GM23338 (cell line): ENCODE measurements around the gene SLC66A2. TPM values are rescaled to one million over a fixed set of nuclear protein-coding genes. Genes with fewer than 3 reads are reported as not detected.

Experiments used
- ATAC-seq: fragments of 200-7000 bp; cut with Tn5 transposase; 3 replicates; pipeline ENCODE4 v1.9.1; 2020
- DNase-seq: peaks from one replicate; pipeline ENCODE4 v3.0.0-alpha.2; 2015; ENCODE audit warnings: low spot score
- H2AFZ ChIP-seq: fragments of 200-600 bp; sonication (generic); 2 replicates; pipeline ENCODE4 v1.8.0; 2016; ENCODE audit warnings: antibody characterized with exemption, mild to moderate bottlenecking, moderate library complexity
- H3F3A ChIP-seq: fragments of 200-600 bp; sonication (generic); replicated peaks from 2 replicates; pipeline ENCODE4 v1.8.0; 2017; ENCODE audit warnings: antibody characterized with exemption, mixed run types, low read depth
- H3K27ac ChIP-seq: fragments of 200-600 bp; sonication (generic); 2 replicates; pipeline ENCODE4 v1.6.1; 2016; ENCODE audit warnings: low read depth
- H3K27me3 ChIP-seq: fragments of 200-600 bp; sonication (generic); 2 replicates; pipeline ENCODE4 v1.8.0; 2016; ENCODE audit warnings: mild to moderate bottlenecking, mixed run types, moderate library complexity; ENCODE audit not compliant: insufficient read depth
- H3K36me3 ChIP-seq: fragments of 200-600 bp; sonication (generic); 2 replicates; pipeline ENCODE4 v1.8.0; 2016; ENCODE audit warnings: mild to moderate bottlenecking; ENCODE audit not compliant: insufficient read depth
- H3K4me1 ChIP-seq: fragments of 200-600 bp; sonication (generic); 2 replicates; pipeline ENCODE4 v1.8.0; 2016; ENCODE audit warnings: mild to moderate bottlenecking, moderate library complexity; ENCODE audit not compliant: insufficient read depth
- H3K4me2 ChIP-seq: fragments of 200-600 bp; sonication (generic); 2 replicates; pipeline ENCODE4 v1.7.1; 2017; ENCODE audit warnings: mixed run types
- H3K4me3 ChIP-seq: fragments of 200-600 bp; sonication (generic); 2 replicates; pipeline ENCODE4 v1.6.1; 2016; ENCODE audit warnings: mixed run types
- H3K79me2 ChIP-seq: fragments of 200-600 bp; sonication (generic); replicated peaks from 2 replicates; pipeline ENCODE4 v1.8.0; 2017; ENCODE audit warnings: mild to moderate bottlenecking; ENCODE audit not compliant: insufficient read depth
- H3K9me2 ChIP-seq: fragments of 200-600 bp; sonication (generic); 2 replicates; pipeline ENCODE4 v1.8.0; 2017; ENCODE audit not compliant: insufficient read depth
- H4K20me1 ChIP-seq: fragments of 200-600 bp; sonication (generic); replicated peaks from 2 replicates; pipeline ENCODE4 v1.8.0; 2017; ENCODE audit warnings: mild to moderate bottlenecking; ENCODE audit not compliant: insufficient read depth
- H3K27ac Mint-ChIP-seq: 2 replicates; pipeline ENCODE4 v1.8.0; 2020; ENCODE audit warnings: inconsistent platforms, mild to moderate bottlenecking, moderate library complexity, mixed read lengths
- H3K27me3 Mint-ChIP-seq: 3 replicates; pipeline ENCODE4 v1.8.0; 2022; ENCODE audit warnings: low read depth, mild to moderate bottlenecking, moderate library complexity, mixed read lengths, inconsistent platforms; ENCODE audit not compliant: insufficient read depth, poor library complexity
- H3K36me3 Mint-ChIP-seq: 3 replicates; pipeline ENCODE4 v1.8.0; 2021; ENCODE audit warnings: low read depth, mild to moderate bottlenecking, inconsistent platforms, moderate library complexity, mixed read lengths
- H3K4me1 Mint-ChIP-seq: 3 replicates; pipeline ENCODE4 v1.8.0; 2020; ENCODE audit warnings: mild to moderate bottlenecking, inconsistent platforms, mixed read lengths
- H3K4me3 Mint-ChIP-seq: 3 replicates; pipeline ENCODE4 v1.8.0; 2021; ENCODE audit warnings: moderate library complexity, mild to moderate bottlenecking, inconsistent platforms, mixed read lengths
- H3K9me3 Mint-ChIP-seq: 3 replicates; pipeline ENCODE4 v1.8.0; 2020; ENCODE audit warnings: moderate library complexity, mild to moderate bottlenecking, inconsistent platforms, mixed read lengths
- EZH2 ChIP-seq: fragments of 200-600 bp; sonication (generic); IDR thresholded peaks from one replicate; pipeline ENCODE4 v1.8.0; 2017; ENCODE audit warnings: antibody characterized with exemption, mild to moderate bottlenecking, low read depth; ENCODE audit not compliant: unreplicated experiment
- EZH2phosphoT487 ChIP-seq: fragments of 200-600 bp; sonication (generic); IDR thresholded peaks from one replicate; pipeline ENCODE4 v1.8.1; 2018; ENCODE audit warnings: antibody characterized with exemption; ENCODE audit not compliant: unreplicated experiment
- JUNB ChIP-seq: IDR thresholded peaks from one replicate; pipeline ENCODE4 v1.6.1; 2016; ENCODE audit warnings: antibody characterized with exemption; ENCODE audit not compliant: unreplicated experiment
- POLR2AphosphoS5 ChIP-seq: IDR thresholded peaks from 2 replicates; pipeline ENCODE4 v1.6.1; 2016; ENCODE audit warnings: antibody characterized with exemption, low read depth
- STAT1 ChIP-seq: IDR thresholded peaks from one replicate; pipeline ENCODE4 v1.6.1; 2016; ENCODE audit warnings: antibody characterized with exemption; ENCODE audit not compliant: unreplicated experiment
- ZNF114 ChIP-seq: fragments of 250-450 bp; sonication (Bioruptor Pico); IDR thresholded peaks from 2 replicates; pipeline ENCODE4 v1.5.0; 2020; ENCODE audit warnings: mild to moderate bottlenecking, moderate library complexity
- ZNF331 ChIP-seq: fragments of 250-450 bp; sonication (Bioruptor Pico); IDR thresholded peaks from 2 replicates; pipeline ENCODE4 v1.5.0; 2020; ENCODE audit warnings: low read depth, mild to moderate bottlenecking, moderate library complexity
- polyA plus RNA-seq: library from polyadenylated mRNA; unstranded; fragments of >200 nt; fragmentation: Nextera tagmentation; extraction: Ambion mirVana; gene quantifications from 2 replicates; pipeline ENCODE4 v1.2.1, GENCODE V29; 2016
- total RNA-seq: library from RNA; depleted of rRNA; stranded (reverse); fragments of >200 nt; shearing (Covaris generic); gene quantifications from 2 replicates; pipeline ENCODE4 v1.2.3, GENCODE V29; 2014
- TF ChIP-seq, protein P1 (sequence below): fragments of 250-450 bp; sonication (Bioruptor Pico); IDR thresholded peaks from 2 replicates; pipeline ENCODE4 v1.5.0; 2020; ENCODE audit warnings: mild to moderate bottlenecking, moderate library complexity

Gene SLC66A2
- total and polyA plus RNA-seq, 2 experiments from 2014 or later = 4.0 to 18.1 TPM

DNA sequence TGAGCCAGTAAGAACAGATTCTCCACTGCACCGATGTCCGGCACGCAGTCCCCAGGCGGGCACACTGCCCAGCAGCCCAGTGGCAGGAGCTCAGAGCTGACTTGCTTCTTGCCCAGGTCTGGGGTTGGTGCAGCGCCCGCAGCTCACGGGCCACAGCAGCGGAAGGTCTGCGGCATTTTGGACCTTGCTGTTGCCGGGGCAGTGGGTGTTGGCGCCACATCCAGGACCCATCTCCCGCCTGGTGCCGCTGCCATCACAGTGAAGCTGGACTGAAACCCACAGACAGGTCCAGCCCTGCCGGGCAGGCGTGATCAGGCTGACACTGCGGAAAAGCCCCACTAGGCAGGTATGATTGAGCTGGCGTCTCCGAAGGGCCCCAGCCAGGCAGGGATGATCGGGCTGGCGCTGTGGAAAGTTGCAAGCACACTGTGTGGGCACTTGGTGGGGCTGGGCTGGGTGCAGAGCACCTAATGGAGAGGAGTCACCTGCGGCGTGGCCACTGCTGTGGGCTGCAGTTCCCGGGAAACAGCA lies 75.5 kb downstream of the SLC66A2 start (continued):
- TF ChIP-seq, protein P1, sequence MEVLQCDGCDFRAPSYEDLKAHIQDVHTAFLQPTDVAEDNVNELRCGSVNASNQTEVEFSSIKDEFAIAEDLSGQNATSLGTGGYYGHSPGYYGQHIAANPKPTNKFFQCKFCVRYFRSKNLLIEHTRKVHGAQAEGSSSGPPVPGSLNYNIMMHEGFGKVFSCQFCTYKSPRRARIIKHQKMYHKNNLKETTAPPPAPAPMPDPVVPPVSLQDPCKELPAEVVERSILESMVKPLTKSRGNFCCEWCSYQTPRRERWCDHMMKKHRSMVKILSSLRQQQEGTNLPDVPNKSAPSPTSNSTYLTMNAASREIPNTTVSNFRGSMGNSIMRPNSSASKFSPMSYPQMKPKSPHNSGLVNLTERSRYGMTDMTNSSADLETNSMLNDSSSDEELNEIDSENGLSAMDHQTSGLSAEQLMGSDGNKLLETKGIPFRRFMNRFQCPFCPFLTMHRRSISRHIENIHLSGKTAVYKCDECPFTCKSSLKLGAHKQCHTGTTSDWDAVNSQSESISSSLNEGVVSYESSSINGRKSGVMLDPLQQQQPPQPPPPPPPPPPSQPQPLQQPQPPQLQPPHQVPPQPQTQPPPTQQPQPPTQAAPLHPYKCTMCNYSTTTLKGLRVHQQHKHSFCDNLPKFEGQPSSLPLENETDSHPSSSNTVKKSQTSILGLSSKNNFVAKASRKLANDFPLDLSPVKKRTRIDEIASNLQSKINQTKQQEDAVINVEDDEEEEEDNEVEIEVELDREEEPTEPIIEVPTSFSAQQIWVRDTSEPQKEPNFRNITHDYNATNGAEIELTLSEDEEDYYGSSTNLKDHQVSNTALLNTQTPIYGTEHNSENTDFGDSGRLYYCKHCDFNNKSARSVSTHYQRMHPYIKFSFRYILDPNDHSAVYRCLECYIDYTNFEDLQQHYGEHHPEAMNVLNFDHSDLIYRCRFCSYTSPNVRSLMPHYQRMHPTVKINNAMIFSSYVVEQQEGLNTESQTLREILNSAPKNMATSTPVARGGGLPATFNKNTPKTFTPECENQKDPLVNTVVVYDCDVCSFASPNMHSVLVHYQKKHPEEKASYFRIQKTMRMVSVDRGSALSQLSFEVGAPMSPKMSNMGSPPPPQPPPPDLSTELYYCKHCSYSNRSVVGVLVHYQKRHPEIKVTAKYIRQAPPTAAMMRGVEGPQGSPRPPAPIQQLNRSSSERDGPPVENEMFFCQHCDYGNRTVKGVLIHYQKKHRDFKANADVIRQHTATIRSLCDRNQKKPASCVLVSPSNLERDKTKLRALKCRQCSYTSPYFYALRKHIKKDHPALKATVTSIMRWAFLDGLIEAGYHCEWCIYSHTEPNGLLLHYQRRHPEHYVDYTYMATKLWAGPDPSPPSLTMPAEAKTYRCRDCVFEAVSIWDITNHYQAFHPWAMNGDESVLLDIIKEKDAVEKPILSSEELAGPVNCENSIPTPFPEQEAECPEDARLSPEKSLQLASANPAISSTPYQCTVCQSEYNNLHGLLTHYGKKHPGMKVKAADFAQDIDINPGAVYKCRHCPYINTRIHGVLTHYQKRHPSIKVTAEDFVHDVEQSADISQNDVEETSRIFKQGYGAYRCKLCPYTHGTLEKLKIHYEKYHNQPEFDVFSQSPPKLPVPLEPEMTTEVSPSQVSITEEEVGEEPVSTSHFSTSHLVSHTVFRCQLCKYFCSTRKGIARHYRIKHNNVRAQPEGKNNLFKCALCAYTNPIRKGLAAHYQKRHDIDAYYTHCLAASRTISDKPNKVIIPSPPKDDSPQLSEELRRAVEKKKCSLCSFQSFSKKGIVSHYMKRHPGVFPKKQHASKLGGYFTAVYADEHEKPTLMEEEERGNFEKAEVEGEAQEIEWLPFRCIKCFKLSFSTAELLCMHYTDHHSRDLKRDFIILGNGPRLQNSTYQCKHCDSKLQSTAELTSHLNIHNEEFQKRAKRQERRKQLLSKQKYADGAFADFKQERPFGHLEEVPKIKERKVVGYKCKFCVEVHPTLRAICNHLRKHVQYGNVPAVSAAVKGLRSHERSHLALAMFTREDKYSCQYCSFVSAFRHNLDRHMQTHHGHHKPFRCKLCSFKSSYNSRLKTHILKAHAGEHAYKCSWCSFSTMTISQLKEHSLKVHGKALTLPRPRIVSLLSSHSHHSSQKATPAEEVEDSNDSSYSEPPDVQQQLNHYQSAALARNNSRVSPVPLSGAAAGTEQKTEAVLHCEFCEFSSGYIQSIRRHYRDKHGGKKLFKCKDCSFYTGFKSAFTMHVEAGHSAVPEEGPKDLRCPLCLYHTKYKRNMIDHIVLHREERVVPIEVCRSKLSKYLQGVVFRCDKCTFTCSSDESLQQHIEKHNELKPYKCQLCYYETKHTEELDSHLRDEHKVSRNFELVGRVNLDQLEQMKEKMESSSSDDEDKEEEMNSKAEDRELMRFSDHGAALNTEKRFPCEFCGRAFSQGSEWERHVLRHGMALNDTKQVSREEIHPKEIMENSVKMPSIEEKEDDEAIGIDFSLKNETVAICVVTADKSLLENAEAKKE (CRISPR knock-in tag) = no peak
- TF ChIP-seq POLR2AphosphoS5 (no peak), ZNF114 (CRISPR knock-in tag) (no peak), EZH2 (no peak), ZNF331 (no peak), JUNB (no peak)

DNA sequence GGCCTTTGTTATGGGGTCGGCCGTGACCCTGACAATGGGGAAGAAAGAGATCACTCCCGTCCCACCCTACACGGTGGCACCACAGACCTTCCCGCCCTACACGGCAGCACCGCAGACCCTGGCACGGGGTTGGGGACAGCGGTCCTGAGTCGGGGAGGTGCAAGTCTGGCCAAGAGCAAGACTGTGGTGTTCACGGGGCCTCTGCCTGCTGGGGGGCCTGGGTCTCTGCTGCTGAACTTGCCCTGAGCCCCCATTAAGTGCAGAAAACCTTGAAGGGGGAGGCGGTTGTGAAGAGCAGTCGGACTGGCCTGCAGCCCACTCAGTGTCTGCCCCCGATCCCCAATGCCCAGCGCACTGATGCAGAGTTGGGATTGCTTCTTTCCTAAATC lies 75.9 kb downstream of the SLC66A2 start:
- Mint-ChIP-seq H3K27me3 (peaks cover 12% of the 10 kb centered on the region), H3K36me3 (no peaks in the 10 kb centered on the region), H3K4me1 (peaks cover 2% of the 10 kb centered on the region), H3K9me3 (no peaks in the 10 kb centered on the region), H3K4me3 (no peak overlapping the region), H3K27ac (no peak overlapping the region)
- Histone ChIP-seq H3K36me3 (no peaks in the 10 kb centered on the region), H2AFZ (no peak overlapping the region), H3K4me3 (no peak overlapping the region), H3K79me2 (no peaks in the 10 kb centered on the region), H3K4me2 (no peak overlapping the region), H3K27ac (no peak overlapping the region), H3K4me1 (no peaks in the 10 kb centered on the region), H3F3A (no peaks in the 10 kb centered on the region), H3K27me3 (no peaks in the 10 kb centered on the region), H4K20me1 (no peaks in the 10 kb centered on the region), H3K9me2 (no peaks in the 10 kb centered on the region)
- DNase-seq = no peak
- ATAC-seq = no peak
- no peak for TF ChIP-seq EZH2
- TF ChIP-seq STAT1 = no peak
- no peak for TF ChIP-seq ZNF114 (CRISPR knock-in tag)
- no peak for TF ChIP-seq ZNF331
- TF ChIP-seq EZH2phosphoT487 = no peak
- TF ChIP-seq JUNB = no peak
